EH (cell line): ENCODE measurements around the gene SPATA2.
A peak's percentile ranks its signal among the peaks of the same experiment; 100 is the strongest.

Experiments
- DNase-seq: peaks from one replicate; pipeline ENCODE4 v3.0.0-alpha.2; 2015; ENCODE audit warnings: low read depth

SPATA2 gene

GRCh38 chr20:49935746-49936152 lies 20.4 kb upstream of the SPATA2 start:
- no peak for DNase-seq

- no peak for DNase-seq
Observed at GRCh38 chr20:49929142-49929494, 13.8 kb upstream of the SPATA2 start.

- DNase-seq = peak; percentile 84
Observed at GRCh38 chr20:49928411-49929141, 13.2 kb upstream of the SPATA2 start.

GRCh38 chr20:49925901-49926454 lies 10.6 kb upstream of the SPATA2 start:
- DNase-seq = peak; percentile 37

GRCh38 chr20:49924247-49924646 lies 8.9 kb upstream of the SPATA2 start:
- DNase-seq = no peak

- DNase-seq = peak; percentile 30
Observed at GRCh38 chr20:49919461-49919860, 4.1 kb upstream of the SPATA2 start.

GRCh38 chr20:49919009-49919408 lies 3.7 kb upstream of the SPATA2 start:
- DNase-seq = no peak

GRCh38 chr20:49918446-49918845 lies 3.1 kb upstream of the SPATA2 start:
- no peak for DNase-seq

- peak; percentile 47 for DNase-seq
Observed at GRCh38 chr20:49916146-49917002, 1.0 kb upstream of the SPATA2 start.

- no peak for DNase-seq
Observed at GRCh38 chr20:49915118-49915379, 280 bp downstream of the SPATA2 start.

GRCh38 chr20:49914310-49915117 lies 815 bp downstream of the SPATA2 start:
- DNase-seq = peak; percentile 51

GRCh38 chr20:49913399-49914047 lies 1.8 kb downstream of the SPATA2 start:
- DNase-seq = no peak

- DNase-seq = no peak
Observed at GRCh38 chr20:49910340-49910706, 5.0 kb downstream of the SPATA2 start.

GRCh38 chr20:49909499-49910339 lies 5.6 kb downstream of the SPATA2 start:
- DNase-seq = no peak

GRCh38 chr20:49908258-49908565 lies 7.1 kb downstream of the SPATA2 start:
- no peak for DNase-seq

- DNase-seq = no peak
Observed at GRCh38 chr20:49907405-49908257, 7.7 kb downstream of the SPATA2 start.

GRCh38 chr20:49906615-49907154 lies 8.6 kb downstream of the SPATA2 start:
- DNase-seq = no peak

- no peak for DNase-seq
Observed at GRCh38 chr20:49906101-49906604, 9.2 kb downstream of the SPATA2 start.

- no peak for DNase-seq
Observed at GRCh38 chr20:49905415-49906091, 9.8 kb downstream of the SPATA2 start.
